H1 (cell line): ENCODE data around the gene TEX48. TPM values are rescaled to one million over a fixed set of nuclear protein-coding genes. Genes with fewer than 3 reads are reported as not detected.

Experiments used
- CTCF ChIA-PET: fragments of 300-600 bp; sonication (Branson Sonifier 250); formaldehyde crosslinking; loops from one replicate; lab custom pipeline; 2021; ENCODE audit not compliant: partially characterized antibody; lab: Charles Lee
- POLR2A ChIA-PET: fragments of 300-600 bp; sonication (Branson Sonifier 250); formaldehyde crosslinking; loops from one replicate; lab custom pipeline; 2021; ENCODE audit warnings: inconsistent platforms; ENCODE audit not compliant: partially characterized antibody; lab: Charles Lee
- DNase-seq, 2 experiments: peaks; one replicate each; pipeline versions ENCODE4 v3.0.0 to v3.0.0-alpha.2; 2010 to 2022; ENCODE audit warnings: low spot score in 2 of 2, low read depth in 1 of 2, mixed read lengths in 1 of 2
- FAIRE-seq: peaks from 2 replicates; lab custom pipeline; 2011; peaks lifted over from hg19 to GRCh38; lab: Jason Lieb, UNC
- H2AFZ ChIP-seq: 2 replicates; pipeline ENCODE4 v1.8.1; 2012; ENCODE audit warnings: low read length, inconsistent platforms
- H2AK5ac ChIP-seq: 2 replicates; pipeline ENCODE4 v1.6.1; 2013; ENCODE audit warnings: low read depth, low read length
- H2BK120ac ChIP-seq: replicated peaks from 2 replicates; pipeline ENCODE3; 2013; ENCODE audit warnings: low read depth, low read length, inconsistent platforms
- H2BK12ac ChIP-seq: 2 replicates; pipeline ENCODE4 v1.6.1; 2013; ENCODE audit warnings: low read depth, low read length
- H2BK15ac ChIP-seq: 2 replicates; pipeline ENCODE4 v1.6.1; 2013; ENCODE audit warnings: low read length
- H2BK20ac ChIP-seq: 2 replicates; pipeline ENCODE4 v1.6.1; 2013; ENCODE audit warnings: low read length
- H2BK5ac ChIP-seq: 2 replicates; pipeline ENCODE4 v1.6.1; 2013; ENCODE audit warnings: low read depth, low read length
- H3K14ac ChIP-seq: 2 replicates; pipeline ENCODE4 v1.6.1; 2013; ENCODE audit warnings: inconsistent platforms; ENCODE audit not compliant: insufficient read length
- H3K18ac ChIP-seq: 2 replicates; pipeline ENCODE4 v1.6.1; 2013; ENCODE audit warnings: low read length; ENCODE audit errors: extremely low read depth
- H3K23ac ChIP-seq: 2 replicates; pipeline ENCODE4 v1.6.1; 2013; ENCODE audit warnings: inconsistent platforms; ENCODE audit not compliant: insufficient read length
- H3K23me2 ChIP-seq: 2 replicates; pipeline ENCODE4 v1.6.1; 2013; ENCODE audit warnings: low read depth, low read length
- H3K27ac ChIP-seq: 2 replicates; pipeline ENCODE4 v1.6.1; 2011; ENCODE audit warnings: low read depth, low read length, inconsistent platforms
- H3K27me3 ChIP-seq, 4 experiments: replicated peaks in 1 of 4; 1 replicate in 1 of 4; 2 replicates in 3 of 4; pipeline versions ENCODE4 v1.6.1 to v1.8.1; 2011 to 2013; ENCODE audit warnings: low read length in 3 of 4, mild to moderate bottlenecking in 3 of 4, inconsistent platforms in 2 of 4, mixed read lengths in 2 of 4, moderate library complexity in 1 of 4; ENCODE audit not compliant: control insufficient read depth in 3 of 4, insufficient read depth in 3 of 4; ENCODE audit errors: extremely low read depth in 1 of 4
- H3K36me3 ChIP-seq, 4 experiments: 2 replicates each; pipeline versions ENCODE4 v1.6.1 to v1.8.1; 2011 to 2013; ENCODE audit warnings: mild to moderate bottlenecking in 4 of 4, low read length in 3 of 4, moderate library complexity in 2 of 4, control low read depth in 1 of 4, inconsistent platforms in 1 of 4; ENCODE audit not compliant: insufficient read depth in 4 of 4, control insufficient read depth in 2 of 4
- H3K4ac ChIP-seq: replicated peaks from 2 replicates; pipeline ENCODE3; 2013; ENCODE audit warnings: low read length, low read depth, mixed read lengths, inconsistent platforms; ENCODE audit not compliant: insufficient read length
- H3K4me1 ChIP-seq, 4 experiments: replicated peaks in 1 of 4; 1 replicate in 1 of 4; 2 replicates in 3 of 4; pipeline versions ENCODE4 v1.6.1 to v1.8.1; 2011 to 2013; ENCODE audit warnings: low read length in 3 of 4, inconsistent platforms in 2 of 4, mixed read lengths in 1 of 4; ENCODE audit not compliant: insufficient read depth in 4 of 4, control insufficient read depth in 3 of 4
- H3K4me2 ChIP-seq, 2 experiments: 2 replicates each; pipeline versions ENCODE4 v1.6.1 to v1.8.1; 2011 to 2013; ENCODE audit warnings: low read depth in 2 of 2, low read length in 2 of 2, control low read depth in 1 of 2, inconsistent platforms in 1 of 2, mild to moderate bottlenecking in 1 of 2; ENCODE audit not compliant: insufficient read depth in 1 of 2
- H3K4me3 ChIP-seq, 4 experiments: fragments of 200-600, 300-600 bp in 1 of 4; sonication (generic), shearing (Covaris generic), sonication (Bioruptor Twin) in 1 of 4; 2 replicates each; pipeline versions ENCODE4 v1.5.1 to v1.8.1; 2011 to 2016; ENCODE audit warnings: low read length in 4 of 4, low read depth in 3 of 4, control low read depth in 2 of 4, inconsistent platforms in 2 of 4, mild to moderate bottlenecking in 2 of 4, mixed read lengths in 1 of 4, moderate library complexity in 1 of 4; ENCODE audit not compliant: insufficient read depth in 2 of 4; ENCODE audit errors: extremely low read depth in 1 of 4
- H3K56ac ChIP-seq: replicated peaks from 2 replicates; pipeline ENCODE3; 2013; ENCODE audit warnings: low read depth, mild to moderate bottlenecking, mixed read lengths, low read length, inconsistent platforms; ENCODE audit not compliant: insufficient read length
- H3K79me1 ChIP-seq: 2 replicates; pipeline ENCODE4 v1.6.1; 2013; ENCODE audit warnings: low read depth, low read length, control low read depth
- H3K79me2 ChIP-seq, 2 experiments: 2 replicates each; pipeline versions ENCODE4 v1.6.1 to v1.8.1; 2012 to 2013; ENCODE audit warnings: low read length in 2 of 2, mild to moderate bottlenecking in 2 of 2, inconsistent platforms in 1 of 2; ENCODE audit not compliant: insufficient read depth in 2 of 2, control insufficient read depth in 1 of 2
- H3K9ac ChIP-seq, 4 experiments: replicated peaks in 1 of 4; 1 replicate in 1 of 4; 2 replicates in 3 of 4; pipeline versions ENCODE4 v1.6.1 to v1.8.1; 2011 to 2013; ENCODE audit warnings: low read depth in 3 of 4, low read length in 3 of 4, control low read depth in 2 of 4, mild to moderate bottlenecking in 2 of 4, moderate library complexity in 2 of 4, inconsistent platforms in 1 of 4; ENCODE audit errors: extremely low read depth in 1 of 4
- H3K9me3 ChIP-seq, 2 experiments: 2 replicates each; pipeline versions ENCODE4 v1.6.1 to v1.8.1; 2012 to 2013; ENCODE audit warnings: mild to moderate bottlenecking in 2 of 2, moderate library complexity in 2 of 2, control low read depth in 1 of 2, inconsistent platforms in 1 of 2, low read depth in 1 of 2, low read length in 1 of 2, mixed read lengths in 1 of 2; ENCODE audit not compliant: insufficient read depth in 2 of 2
- H4K20me1 ChIP-seq, 2 experiments: replicated peaks in 1 of 2; 2 replicates each; pipeline versions ENCODE3 to v1.8.1; 2011 to 2013; ENCODE audit warnings: inconsistent platforms in 2 of 2, low read length in 2 of 2, mild to moderate bottlenecking in 1 of 2; ENCODE audit not compliant: insufficient read depth in 2 of 2, control insufficient read depth in 1 of 2
- H4K5ac ChIP-seq: 2 replicates; pipeline ENCODE4 v1.6.1; 2013; ENCODE audit warnings: low read length, low read depth, mixed read lengths, inconsistent platforms; ENCODE audit not compliant: insufficient read length
- H4K8ac ChIP-seq: 2 replicates; pipeline ENCODE4 v1.8.0; 2013; ENCODE audit warnings: mild to moderate bottlenecking, moderate library complexity, low read length, inconsistent platforms; ENCODE audit not compliant: insufficient read depth; ENCODE audit errors: extremely low read depth
- H4K91ac ChIP-seq: replicated peaks from 2 replicates; pipeline ENCODE3; 2013; ENCODE audit warnings: low read length, mixed read lengths, inconsistent platforms; ENCODE audit not compliant: insufficient read length
- ASH2L ChIP-seq: fragments of 200-600, 300-600 bp; sonication (generic); IDR thresholded peaks from one replicate; pipeline ENCODE4 v1.7.1; 2017; ENCODE audit warnings: low read length
- CBX8 ChIP-seq: fragments of 300-800, 300-1000 bp; sonication (generic); IDR thresholded peaks from 2 replicates; pipeline ENCODE4 v1.7.1; 2016; ENCODE audit warnings: low read depth, low read length, borderline replicate concordance
- CREB1 ChIP-seq: IDR thresholded peaks from 2 replicates; pipeline ENCODE4 v1.6.1; 2012; ENCODE audit warnings: inconsistent platforms
- EGR1 ChIP-seq: IDR thresholded peaks from 2 replicates; pipeline ENCODE4 v1.6.1; 2011; ENCODE audit warnings: low read depth, low read length, borderline replicate concordance
- FOSL1 ChIP-seq: IDR thresholded peaks from 2 replicates; pipeline ENCODE4 v1.6.1; 2011; ENCODE audit warnings: mild to moderate bottlenecking, low read depth, low read length, moderate library complexity; ENCODE audit not compliant: insufficient read depth
- JUND ChIP-seq: IDR thresholded peaks from 2 replicates; pipeline ENCODE4 v1.6.1; 2011; ENCODE audit warnings: mild to moderate bottlenecking, improper control_type of control experiment, low read length
- KDM4A ChIP-seq: IDR thresholded peaks from one replicate; pipeline ENCODE4 v1.7.1; 2012; ENCODE audit warnings: low read depth, mild to moderate bottlenecking, moderate library complexity, low read length, inconsistent platforms; ENCODE audit not compliant: severe bottlenecking
- NANOG ChIP-seq: IDR thresholded peaks from 2 replicates; pipeline ENCODE4 v1.6.1; 2011; ENCODE audit warnings: low read length, low read depth, mild to moderate bottlenecking, inconsistent platforms; ENCODE audit not compliant: insufficient read depth, poor library complexity, severe bottlenecking
- POU5F1 ChIP-seq: IDR thresholded peaks from 2 replicates; pipeline ENCODE4 v1.6.1; 2011; ENCODE audit warnings: low read depth, mild to moderate bottlenecking, low read length, moderate library complexity
- RNF2 ChIP-seq: fragments of 200-900, 300-1000 bp; sonication (generic); IDR thresholded peaks from 2 replicates; pipeline ENCODE4 v1.7.1; 2016; ENCODE audit warnings: borderline replicate concordance, low read depth, mild to moderate bottlenecking, antibody characterized with exemption, low read length; ENCODE audit not compliant: poor library complexity, severe bottlenecking; ENCODE audit errors: missing control alignments
- SAP30 ChIP-seq: fragments of 300-600 bp; sonication (generic); IDR thresholded peaks from 2 replicates; pipeline ENCODE4 v1.7.1; 2012; ENCODE audit warnings: low read length, moderate library complexity, mild to moderate bottlenecking, inconsistent platforms; ENCODE audit not compliant: insufficient read depth, insufficient replicate concordance
- SIN3A ChIP-seq, 2 experiments: IDR thresholded peaks in 1 of 2; conservative IDR thresholded peaks in 1 of 2; 2 replicates each; pipeline ENCODE4 v1.6.1; 2011 to 2012; ENCODE audit warnings: low read length in 2 of 2, improper control_type of control experiment in 1 of 2, low read depth in 1 of 2, mild to moderate bottlenecking in 1 of 2
- SIX5 ChIP-seq: IDR thresholded peaks from 2 replicates; pipeline ENCODE4 v1.6.1; 2011; ENCODE audit warnings: mild to moderate bottlenecking, low read depth, low read length
- TAF7 ChIP-seq: optimal IDR thresholded peaks from 2 replicates; pipeline ENCODE3; 2011; ENCODE audit warnings: low read depth, mild to moderate bottlenecking, inconsistent platforms, low read length, moderate library complexity, borderline replicate concordance
- WGBS, 2 experiments: shearing (Covaris generic) in 1 of 2; methylation state at CpG; one replicate each; pipeline versions ENCODE4 v1.1.6 to v1.1.7; 2013 to 2015; ENCODE audit warnings: low lambda C conversion rate in 2 of 2, mixed read lengths in 2 of 2, inconsistent platforms in 1 of 2, low coverage in 1 of 2, missing lambda C conversion rate in 1 of 2; ENCODE audit not compliant: insufficient replicate concordance in 2 of 2, insufficient coverage in 1 of 2, insufficient read length in 1 of 2; ENCODE audit errors: extremely low coverage in 1 of 2, missing lambda C conversion rate in 1 of 2; 5-methylcytosine and 5-hydroxymethylcytosine counted together
- polyA plus RNA-seq, 7 experiments: library from polyadenylated mRNA; depleted of rRNA in 3 of 7; stranded (reverse) in 5 of 7; unstranded in 2 of 7; fragments of >200 nt in 5 of 7; fragments of 200-250 nt in 2 of 7; gene quantifications; 1 replicate in 5 of 7; 2 replicates in 1 of 7; 4 replicates in 1 of 7; pipeline versions ENCODE4 v1.2.1 to v1.2.3, GENCODE V29; 2011 to 2013; ENCODE audit warnings: missing spikeins in 2 of 7, mixed read lengths in 2 of 7
- total RNA-seq: library from RNA; stranded (reverse); fragmentation: NEBNext Ultra II Directional; extraction: Animal tissue kit (Norgen Biotek cat#: 25700); gene quantifications from 2 replicates; pipeline ENCODE4 v1.2.1, GENCODE V29; 2021

The TEX48 gene
- total and polyA plus RNA-seq, 2 of the 8 experiments (the other 6 are each of a cell fraction or from before 2014, with no cell fraction given), result not detected

- H3K18ac ChIP-seq, result no peak overlapping the region
- H3K36me3 ChIP-seq, result no peaks in the 10 kb centered on the region
- H4K8ac ChIP-seq, result no peak overlapping the region
- no peak overlapping the region for H2BK120ac ChIP-seq
- H2BK15ac ChIP-seq, result no peak overlapping the region
- no peak for FAIRE-seq
- no peaks in the 10 kb centered on the region for H3K27me3 ChIP-seq
- H3K4me3 ChIP-seq, result no peak overlapping the region
- H3K4ac ChIP-seq, result no peak overlapping the region
- H3K56ac ChIP-seq, result no peak overlapping the region
- H4K20me1 ChIP-seq, result peaks cover 0 to 4% of the 10 kb centered on the region in 2 experiments
- no peak overlapping the region for H2AK5ac ChIP-seq
- ChIA-PET POLR2A (interaction anchor here (0.9 to 1.3 kb wide), 3 partner anchors 8 to 39 kb away, joined by 3 read pairs; no protein-coding TSS in a partner anchor), CTCF (interaction anchor here (0.9 to 2.1 kb wide), 4 partner anchors 8 to 228 kb away, joined by 3 to 7 read pairs (median 4); no protein-coding TSS in a partner anchor)
- 96% methylated on average over 1 of the region's 1 CpG; no CpG with 5 or more reads in 1 of the 2 experiments for WGBS, 2 experiments
- no peak overlapping the region for H3K9ac ChIP-seq
- H3K4me1 ChIP-seq, result no peaks in the 10 kb centered on the region
- no peak overlapping the region for H3K27ac ChIP-seq
- no peaks in the 10 kb centered on the region for H3K9me3 ChIP-seq
- H2BK5ac ChIP-seq, result no peak overlapping the region
- no peak overlapping the region for H4K91ac ChIP-seq
- H2BK20ac ChIP-seq, result no peak overlapping the region
- no peaks in the 10 kb centered on the region for H3K23me2 ChIP-seq
- no peak overlapping the region for H3K14ac ChIP-seq
- H3K4me2 ChIP-seq, result no peak overlapping the region
- no peak overlapping the region for H4K5ac ChIP-seq
- H3K23ac ChIP-seq, result no peak overlapping the region
- H2BK12ac ChIP-seq, result no peak overlapping the region
- no peak overlapping the region for H2AFZ ChIP-seq
- no peaks in the 10 kb centered on the region for H3K79me1 ChIP-seq
- no peak for DNase-seq
- H3K79me2 ChIP-seq, result no peaks in the 10 kb centered on the region
- TF ChIP-seq CBX8 (no peak), SAP30 (no peak), SIN3A (conservative IDR thresholded peaks at IDR 0.05 in 1 of 2, IDR thresholded peaks at IDR 0.05 in 1 of 2; ENCODE audit: low read depth in 1 of 2, low read length in 2 of 2) (no peak), NANOG (no peak), FOSL1 (no peak), SIX5 (no peak), ASH2L (no peak), JUND (no peak), TAF7 (no peak), EGR1 (no peak), RNF2 (no peak), POU5F1 (no peak), CREB1 (no peak), KDM4A (no peak)
These were observed 54.4 kb downstream of the TEX48 start for GRCh38 chr9:114627553-114627952.
